Measurements from ENCODE around the gene EPHB2.
"Not testable (repeated sequence)": the region's sequence is repeated elsewhere in the genome, so short reads cannot be mapped to it uniquely, and the experiment has no call there.

EPHB2 gene

DNA sequence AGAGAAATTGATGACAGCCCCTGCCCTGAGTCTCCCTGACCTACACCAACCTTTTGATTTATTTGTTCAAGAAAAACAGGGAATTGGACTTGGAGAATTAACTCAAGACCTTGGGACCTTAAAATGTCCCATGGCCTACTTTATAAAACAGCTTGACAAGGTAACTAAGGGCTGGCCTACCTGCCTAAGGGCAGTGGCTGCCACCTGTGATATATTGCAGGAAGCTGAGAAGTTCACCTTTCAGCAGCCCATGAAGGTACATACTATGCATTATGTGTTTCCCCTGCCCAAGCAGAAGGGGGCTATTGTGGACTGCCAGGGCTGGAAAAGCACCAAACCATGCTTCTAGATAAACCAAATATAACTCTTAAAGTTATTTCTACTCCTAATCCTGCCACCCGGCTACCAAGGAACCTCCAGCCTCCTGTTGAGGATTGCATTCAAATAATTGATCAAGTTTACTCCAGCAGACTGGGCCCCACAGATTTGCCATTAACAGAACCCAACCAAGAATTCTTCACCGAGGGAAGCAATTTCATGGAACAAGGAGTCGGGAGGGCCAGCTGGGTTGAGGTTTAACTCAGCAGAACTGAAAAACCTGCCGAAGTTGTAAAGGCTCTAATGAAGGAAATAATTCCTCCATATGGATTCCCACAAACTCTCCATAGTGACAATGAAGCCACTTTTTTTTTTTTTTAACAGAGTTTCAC is 233.9 kb downstream of the EPHB2 start:
- in situ Hi-C loops (cut with MboI; ENCODE audit: low pct_unique_long_range_greater_than_20kb, low sequenced_read_pairs) = no loop called here
- no peak for DNase-seq

DNA sequence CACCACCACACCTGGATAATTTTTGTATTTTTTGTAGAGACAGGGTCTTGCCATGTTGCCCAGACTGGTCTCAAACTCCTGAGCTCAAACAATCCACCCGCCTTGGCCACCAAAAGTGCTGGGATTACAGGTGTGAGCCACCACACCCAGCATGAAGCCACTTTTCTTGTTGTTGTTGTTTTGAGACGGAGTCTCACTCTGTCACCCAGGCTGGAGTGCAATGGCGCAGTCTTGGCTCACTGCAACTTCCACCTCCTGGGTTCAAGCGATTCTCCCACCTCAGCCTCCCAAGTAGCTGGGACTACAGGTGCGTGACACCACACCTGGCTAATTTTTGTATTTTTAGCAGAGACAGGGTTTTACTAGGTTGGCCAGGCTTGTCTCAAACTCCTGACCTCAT is 234.5 kb downstream of the EPHB2 start:
- DNase-seq; in situ Hi-C loops (cut with MboI; ENCODE audit: low pct_unique_long_range_greater_than_20kb, low sequenced_read_pairs): not testable (repeated sequence)

DNA sequence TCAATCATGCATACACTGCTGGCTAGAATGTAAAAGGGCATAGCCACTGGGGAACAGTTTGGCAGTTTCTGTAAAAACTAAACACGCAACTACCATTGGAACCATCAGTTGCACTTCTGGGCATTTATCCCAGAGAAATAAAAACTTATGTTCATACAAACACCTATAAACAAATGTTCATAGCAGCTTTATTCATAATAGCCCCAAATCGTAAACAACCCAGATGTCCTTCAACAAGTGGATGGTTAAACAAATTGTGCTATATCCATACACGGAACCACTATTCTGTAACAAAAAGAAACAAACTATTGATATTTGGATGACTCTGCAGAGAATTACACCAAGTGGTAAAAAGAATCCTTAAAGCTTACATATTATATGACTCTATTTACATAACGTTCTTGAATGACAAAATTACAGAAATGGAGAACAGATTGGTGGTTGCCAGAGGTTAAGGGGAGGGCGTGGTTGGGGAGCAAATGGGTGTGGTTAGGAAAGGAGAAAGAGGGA is 239.2 kb downstream of the EPHB2 start:
- no peak for DNase-seq
- in situ Hi-C loops (cut with MboI; ENCODE audit: low pct_unique_long_range_greater_than_20kb, low sequenced_read_pairs) = no loop called here

DNA sequence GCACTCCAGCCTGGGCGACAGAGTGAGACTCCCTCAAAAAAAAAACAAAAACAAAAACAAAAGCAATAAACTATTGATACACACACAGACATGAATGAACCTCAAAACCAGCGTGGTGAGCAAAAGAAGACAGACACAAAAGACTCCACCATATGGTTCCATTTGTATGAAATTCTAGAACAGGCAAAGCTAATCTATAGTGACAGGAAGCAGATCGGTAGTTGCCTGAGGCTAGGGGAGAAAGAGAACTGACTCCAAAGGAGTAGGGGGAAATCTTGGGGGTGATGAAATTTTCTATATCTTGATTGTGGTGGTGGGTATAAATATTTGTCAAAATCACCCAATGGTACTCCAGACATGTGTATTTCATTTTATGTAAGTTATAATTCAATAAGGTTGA is 241.2 kb downstream of the EPHB2 start:
- DNase-seq = no peak
- in situ Hi-C loops (cut with MboI; ENCODE audit: low pct_unique_long_range_greater_than_20kb, low sequenced_read_pairs) = no loop called here

DNA sequence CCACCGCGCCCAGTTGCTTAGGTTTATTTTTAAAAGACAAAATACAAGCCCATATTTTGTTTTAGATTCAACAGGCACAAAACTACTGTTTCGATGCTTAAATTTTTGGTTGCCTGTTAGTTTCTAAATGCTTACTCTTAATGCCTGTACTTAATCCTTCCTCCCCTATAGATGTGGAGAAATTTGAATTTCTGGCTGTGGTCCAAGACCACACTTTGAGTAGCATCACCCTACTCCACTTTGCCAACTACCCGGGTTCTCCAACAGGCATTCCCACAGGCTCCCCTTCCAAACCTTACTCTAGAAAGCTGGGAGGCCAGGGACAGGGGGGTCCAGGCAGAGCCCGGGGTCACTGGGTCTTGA is 242.0 kb downstream of the EPHB2 start:
- in situ Hi-C loops (cut with MboI; ENCODE audit: low pct_unique_long_range_greater_than_20kb, low sequenced_read_pairs) = no loop called here
- no peak for DNase-seq

DNA sequence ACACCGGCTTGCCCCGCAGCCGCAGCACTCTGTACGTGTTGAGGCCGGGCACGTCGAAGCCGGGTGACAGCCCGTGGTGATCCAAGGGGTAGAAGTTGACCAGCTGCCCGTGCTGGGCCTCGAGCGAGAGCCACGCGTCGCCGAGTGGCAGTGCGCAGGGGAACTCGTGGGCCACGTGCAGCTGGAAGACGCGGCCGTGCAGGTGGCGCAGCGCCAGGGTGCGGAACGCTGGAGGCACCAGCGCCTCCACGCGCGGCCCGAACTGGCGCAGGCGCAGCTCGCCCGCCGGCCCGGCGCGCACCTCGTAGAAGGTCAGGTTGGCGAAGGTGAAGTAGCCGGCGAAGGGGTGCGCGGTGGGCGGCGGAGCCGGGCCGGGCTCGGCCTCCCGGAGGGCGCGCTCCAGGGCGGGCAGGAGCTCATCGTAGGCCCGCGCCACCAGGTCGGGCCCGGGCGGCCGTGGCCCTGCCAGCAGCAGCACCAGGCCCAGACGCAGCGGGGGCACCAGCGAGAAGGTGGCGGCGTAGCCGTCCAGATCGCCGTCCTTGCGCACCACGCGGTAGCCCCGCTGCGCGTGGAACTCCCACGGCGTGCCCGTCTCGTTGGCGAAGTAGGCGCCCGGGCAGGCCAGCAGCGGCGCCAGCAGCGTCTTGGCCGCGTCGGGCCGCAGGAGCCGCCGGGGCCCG is 242.6 kb downstream of the EPHB2 start:
- DNase-seq = no peak
- in situ Hi-C loops (cut with MboI; ENCODE audit: low pct_unique_long_range_greater_than_20kb, low sequenced_read_pairs) = no loop called here

DNA sequence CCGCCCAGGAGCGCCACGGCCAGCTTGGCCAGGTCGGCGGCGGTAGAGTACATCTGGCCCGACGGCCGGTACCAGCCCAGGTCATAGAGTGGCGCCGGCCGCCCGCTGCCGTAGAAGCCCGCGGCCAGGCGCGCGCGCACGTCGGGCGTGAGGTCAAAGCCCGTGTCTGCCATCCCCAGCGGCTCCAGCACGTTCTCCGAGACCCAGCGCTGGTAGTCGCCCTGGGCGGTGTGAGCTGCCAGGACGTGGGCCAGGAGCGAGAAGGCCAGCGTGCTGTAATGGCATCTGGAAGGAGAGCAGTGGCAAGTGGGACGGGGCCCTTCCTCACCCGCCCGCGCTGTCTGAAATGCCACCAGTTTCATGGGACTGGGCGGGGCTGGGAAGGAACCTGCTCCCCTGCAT is 243.1 kb downstream of the EPHB2 start:
- in situ Hi-C loops (cut with MboI; ENCODE audit: low pct_unique_long_range_greater_than_20kb, low sequenced_read_pairs) = no loop called here
- no peak for DNase-seq

DNA sequence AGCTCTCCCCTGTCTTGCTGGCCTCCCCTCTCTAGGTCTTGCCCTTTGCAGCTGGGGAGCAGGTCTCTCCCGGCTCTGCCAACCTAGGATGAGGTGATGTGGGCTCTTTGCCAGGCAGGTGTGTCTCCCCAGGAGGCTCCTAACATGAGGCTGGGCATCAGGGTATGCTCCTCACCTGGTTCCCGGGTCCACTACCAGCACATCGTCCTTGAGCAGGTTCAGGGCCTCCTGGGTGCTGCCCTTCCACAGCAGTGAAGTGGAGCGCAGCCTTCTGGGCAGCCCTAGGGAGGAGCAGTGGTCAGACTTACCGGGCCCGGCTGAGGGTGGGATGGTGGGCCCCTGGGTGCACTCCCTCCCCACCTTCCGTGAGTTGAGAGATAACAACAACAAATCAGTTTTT is 244.5 kb downstream of the EPHB2 start:
- DNase-seq = no peak
- in situ Hi-C loops (cut with MboI; ENCODE audit: low pct_unique_long_range_greater_than_20kb, low sequenced_read_pairs) = no loop called here

DNA sequence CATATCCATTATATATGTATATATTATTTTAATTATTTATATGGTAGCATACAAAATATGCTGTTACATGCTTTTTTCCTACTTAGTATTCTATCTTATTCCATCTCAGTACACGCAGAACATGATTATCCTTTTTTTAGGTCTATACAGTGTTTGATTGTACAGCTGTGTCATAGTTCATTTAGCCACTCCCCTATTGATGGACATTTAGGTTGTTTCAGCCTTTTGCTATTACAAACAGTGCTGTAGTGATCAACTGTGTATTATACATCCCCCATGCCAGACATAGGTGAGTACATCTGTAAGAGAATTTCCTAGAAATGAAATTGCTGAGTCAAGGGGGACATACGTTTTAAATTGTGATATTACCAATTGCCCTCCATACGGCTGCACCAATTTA is 246.4 kb downstream of the EPHB2 start:
- no peak for DNase-seq
- in situ Hi-C loops (cut with MboI; ENCODE audit: low pct_unique_long_range_greater_than_20kb, low sequenced_read_pairs) = no loop called here

DNA sequence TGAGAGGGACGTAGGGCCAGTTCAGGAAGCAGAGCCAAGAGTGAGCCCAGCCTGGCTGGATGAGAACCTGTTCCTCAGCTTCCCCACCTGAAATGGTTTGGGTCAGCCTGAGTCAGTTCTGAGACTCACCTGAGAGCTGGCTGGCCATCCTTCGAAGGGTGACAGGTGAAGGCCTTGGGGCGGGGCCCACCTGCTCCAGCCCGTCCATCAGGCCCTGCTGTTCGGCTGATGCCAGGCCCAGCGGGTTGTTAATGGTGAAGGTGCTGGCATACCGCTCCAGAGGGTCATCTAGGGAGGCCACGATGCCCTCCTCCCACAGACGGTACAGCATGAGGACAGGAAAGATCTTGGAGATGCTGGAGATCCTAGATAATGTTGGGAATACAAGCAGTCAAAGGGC is 247.9 kb downstream of the EPHB2 start:
- DNase-seq = no peak
- in situ Hi-C loops (cut with MboI; ENCODE audit: low pct_unique_long_range_greater_than_20kb, low sequenced_read_pairs) = no loop called here

DNA sequence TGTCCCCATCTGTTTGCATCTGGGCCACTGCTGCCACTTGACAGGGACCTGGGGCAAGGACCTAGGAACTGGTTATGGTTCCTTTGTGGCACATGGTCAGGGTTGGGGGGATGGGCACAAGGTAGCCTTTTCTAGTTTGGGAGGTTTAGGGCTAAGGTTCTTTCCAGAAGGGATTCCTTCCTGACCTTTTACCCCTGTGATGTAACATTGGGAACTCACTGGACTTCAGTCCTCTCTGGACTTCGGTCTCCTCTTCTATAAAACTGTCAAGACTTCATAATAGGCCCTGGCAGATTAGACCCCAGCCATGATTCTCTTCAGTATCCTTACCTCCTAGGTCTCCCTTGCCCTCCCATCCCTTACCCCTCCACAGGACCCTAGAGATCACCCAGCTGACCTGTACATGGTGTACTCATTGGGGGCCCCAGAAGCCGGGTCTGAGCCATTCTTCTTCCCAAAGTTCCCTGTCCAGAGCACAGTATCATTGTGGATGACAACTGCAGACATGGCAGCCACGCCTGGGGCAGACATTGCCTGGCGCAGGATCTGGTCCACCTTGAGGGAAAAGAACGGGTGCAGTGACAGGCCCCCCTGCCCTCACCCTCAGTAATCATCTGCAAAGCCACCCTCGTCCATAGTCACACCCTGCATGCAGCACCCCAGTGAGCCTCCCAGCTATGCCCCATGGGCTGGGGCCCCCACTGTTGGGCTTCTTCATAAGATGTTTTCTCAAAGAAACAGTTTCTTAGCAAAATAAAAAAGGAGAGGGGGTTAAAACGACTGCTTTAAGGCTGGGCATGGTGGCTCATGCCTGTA is 249.1 kb downstream of the EPHB2 start:
- DNase-seq = no peak
- in situ Hi-C loops (cut with MboI; ENCODE audit: low pct_unique_long_range_greater_than_20kb, low sequenced_read_pairs) = no loop called here

DNA sequence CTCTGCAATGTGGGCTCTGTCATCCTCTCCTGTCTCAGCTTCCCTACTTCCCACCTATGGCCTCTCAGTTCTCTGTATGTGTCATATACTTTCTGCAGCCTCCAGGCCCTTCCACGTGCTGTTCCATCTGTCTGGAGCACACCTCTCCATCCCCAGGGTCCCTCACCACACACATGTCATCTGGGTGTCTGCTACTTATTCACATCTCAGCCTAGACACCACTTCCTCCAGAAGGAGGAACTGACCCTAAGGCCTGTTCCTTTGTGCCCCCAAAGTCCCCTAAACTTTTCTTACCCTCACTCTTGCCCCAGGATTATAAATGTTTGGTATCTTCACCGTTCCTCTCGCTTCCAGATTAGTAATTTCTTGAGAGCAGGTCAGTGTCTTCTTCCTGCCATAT is 251.9 kb downstream of the EPHB2 start:
- no peak for DNase-seq

DNA sequence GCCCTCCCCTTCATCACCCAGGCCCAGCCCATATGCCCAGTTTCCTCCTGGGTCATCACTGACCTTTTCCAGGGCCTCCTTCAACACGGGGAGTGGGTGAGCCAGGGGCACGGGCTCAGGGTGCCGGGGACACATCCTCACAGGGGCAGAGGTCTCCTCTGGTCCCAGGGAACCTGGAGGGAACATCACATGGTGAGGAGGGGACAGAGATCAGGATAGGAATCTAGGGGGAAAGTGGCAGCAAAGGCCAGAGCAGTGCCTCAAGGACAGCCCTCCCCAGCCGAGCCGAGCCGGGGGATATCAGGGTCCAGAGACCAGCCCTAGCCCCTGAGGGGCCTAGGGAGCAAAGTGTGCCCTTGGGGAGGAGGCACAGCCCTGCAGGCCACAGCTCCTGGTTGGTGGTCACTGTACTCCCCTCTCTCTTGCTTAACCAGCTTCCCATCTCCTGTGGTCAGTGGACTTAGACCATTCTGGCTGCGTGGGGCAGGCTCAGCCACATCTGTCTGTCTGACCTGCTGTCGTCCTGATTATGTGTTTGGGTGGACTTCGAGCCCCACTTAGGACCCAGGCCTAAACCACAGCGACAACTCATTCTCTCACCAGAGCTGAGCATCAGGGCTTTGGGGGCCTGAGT is 252.5 kb downstream of the EPHB2 start:
- in situ Hi-C loops (cut with MboI; ENCODE audit: low pct_unique_long_range_greater_than_20kb, low sequenced_read_pairs) = no loop called here
- DNase-seq = no peak

More for the DNA sequence above, 251.9 kb downstream of the EPHB2 start:
- in situ Hi-C loops (cut with MboI; ENCODE audit: low pct_unique_long_range_greater_than_20kb, low sequenced_read_pairs) = no loop called here

DNA sequence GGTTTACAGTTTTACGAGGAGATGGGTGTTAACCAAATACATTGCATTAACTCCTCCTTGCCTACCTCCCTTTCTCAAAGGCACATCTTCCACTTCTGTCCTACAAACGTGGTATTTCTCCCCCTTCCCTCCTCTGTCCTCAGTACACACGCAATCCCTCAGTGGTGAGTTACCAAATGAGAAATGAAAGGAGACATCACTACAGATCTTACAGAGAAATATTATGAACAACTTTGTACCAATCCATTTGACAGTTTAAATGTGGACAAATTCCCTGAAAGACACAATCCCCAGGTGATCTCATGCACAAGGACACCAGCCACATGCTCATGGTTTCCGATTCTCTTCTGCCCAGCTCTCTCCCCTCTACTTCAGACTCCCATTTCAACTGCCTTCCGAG is 255.7 kb downstream of the EPHB2 start:
- DNase-seq = no peak

DNA sequence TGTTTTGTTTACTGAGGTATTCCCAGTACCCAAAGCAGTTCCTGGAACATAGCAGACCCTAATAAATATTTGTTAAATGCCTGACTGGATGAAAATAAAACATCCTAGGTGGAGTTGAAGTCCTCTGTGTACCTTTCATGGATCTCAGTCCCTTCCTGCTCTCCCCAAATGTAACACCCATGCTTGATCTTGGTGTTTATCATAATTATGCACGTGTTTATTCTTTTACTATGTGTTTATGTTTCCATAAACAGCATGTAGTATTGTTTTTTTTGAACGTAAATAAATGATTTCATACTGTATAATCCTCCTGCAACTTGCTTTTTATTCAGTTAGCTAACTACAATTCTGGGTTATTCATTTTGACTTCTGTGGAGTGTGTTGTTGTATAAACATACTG is 257.2 kb downstream of the EPHB2 start:
- in situ Hi-C loops (cut with MboI; ENCODE audit: low pct_unique_long_range_greater_than_20kb, low sequenced_read_pairs) = no loop called here
- DNase-seq = no peak

More for the DNA sequence above, 255.7 kb downstream of the EPHB2 start:
- in situ Hi-C loops (cut with MboI; ENCODE audit: low pct_unique_long_range_greater_than_20kb, low sequenced_read_pairs) = no loop called here

DNA sequence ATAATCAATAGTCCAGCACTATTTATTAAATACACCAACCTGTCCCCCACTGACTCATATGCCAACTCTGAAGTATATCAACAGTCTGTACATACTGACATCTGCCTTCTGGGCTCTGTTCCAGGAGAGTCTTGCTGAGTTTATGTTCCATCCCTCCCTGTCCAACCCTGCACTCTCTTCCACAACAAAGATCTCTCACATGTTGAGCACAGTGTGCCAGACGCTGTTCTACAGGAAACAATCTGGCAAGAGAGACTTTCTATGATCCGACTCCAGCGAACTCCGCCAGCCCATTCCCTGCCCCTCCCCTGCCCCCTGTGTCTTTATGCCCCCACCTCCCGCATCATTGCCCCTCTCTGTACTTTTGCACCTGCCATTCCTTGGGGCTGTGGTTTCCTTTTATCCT is 258.7 kb downstream of the EPHB2 start:
- no peak for DNase-seq
- in situ Hi-C loops (cut with MboI; ENCODE audit: low pct_unique_long_range_greater_than_20kb, low sequenced_read_pairs) = no loop called here

DNA sequence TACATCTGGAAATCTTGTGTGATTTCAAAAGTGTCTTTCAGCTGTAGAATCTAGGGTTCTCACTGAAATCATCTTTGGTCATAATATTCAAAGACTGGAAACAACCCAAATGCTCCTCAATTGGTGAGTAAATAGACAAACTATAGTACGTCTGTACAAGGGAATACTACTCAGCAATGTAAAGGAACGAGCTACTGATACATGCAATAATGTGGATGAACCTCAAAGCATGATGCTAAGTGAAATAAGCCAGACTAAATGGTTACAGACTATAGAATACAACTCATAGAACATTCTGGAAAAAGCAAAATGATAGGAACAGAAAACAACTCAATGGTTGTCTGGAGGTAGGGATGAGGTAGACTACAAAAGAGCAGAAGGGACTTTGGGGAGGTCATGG is 259.5 kb downstream of the EPHB2 start:
- in situ Hi-C loops (cut with MboI; ENCODE audit: low pct_unique_long_range_greater_than_20kb, low sequenced_read_pairs) = loop anchor here (10.0 kb wide), 1 partner anchor 125 kb away; no protein-coding TSS in a partner anchor
- no peak for DNase-seq
